ENCODE measurements around the gene PPIL1.
"Not testable (repeated sequence)": the region's sequence is repeated elsewhere in the genome, so short reads cannot be mapped to it uniquely, and the experiment has no call there.

Gene PPIL1

DNA sequence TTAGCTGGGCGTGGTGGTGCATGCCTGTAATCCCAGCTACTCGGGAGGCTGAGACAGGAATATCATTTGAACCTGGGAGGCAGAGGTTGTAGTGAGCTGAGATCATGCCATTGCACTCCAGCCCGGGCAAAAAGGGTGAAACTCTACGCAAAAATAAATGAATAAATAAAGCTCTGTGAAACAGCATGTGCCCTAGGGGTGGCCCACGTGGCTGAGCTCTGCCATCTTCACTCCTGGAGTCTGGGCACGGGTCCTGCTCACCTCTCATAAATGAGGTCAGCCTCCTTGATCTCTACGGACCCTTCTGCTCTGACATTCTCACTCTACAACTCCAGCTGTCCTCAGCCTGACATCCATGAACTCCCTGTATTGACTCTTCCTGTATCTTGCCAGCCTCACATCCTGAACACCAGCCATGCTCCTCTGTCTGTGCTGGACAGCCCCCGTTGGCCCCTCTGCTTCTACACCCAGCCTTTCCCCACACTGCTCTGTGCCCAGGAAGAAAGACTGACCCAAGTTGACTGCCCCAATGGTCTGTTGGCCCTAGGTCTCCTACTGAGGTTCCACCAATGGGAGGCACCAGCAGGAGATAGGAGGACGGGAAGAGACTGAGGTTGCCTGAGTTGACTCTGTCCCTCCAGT, 57.3 kb downstream of the PPIL1 start:
- DNase-seq (ENCODE audit: low read depth) = no peak

DNA sequence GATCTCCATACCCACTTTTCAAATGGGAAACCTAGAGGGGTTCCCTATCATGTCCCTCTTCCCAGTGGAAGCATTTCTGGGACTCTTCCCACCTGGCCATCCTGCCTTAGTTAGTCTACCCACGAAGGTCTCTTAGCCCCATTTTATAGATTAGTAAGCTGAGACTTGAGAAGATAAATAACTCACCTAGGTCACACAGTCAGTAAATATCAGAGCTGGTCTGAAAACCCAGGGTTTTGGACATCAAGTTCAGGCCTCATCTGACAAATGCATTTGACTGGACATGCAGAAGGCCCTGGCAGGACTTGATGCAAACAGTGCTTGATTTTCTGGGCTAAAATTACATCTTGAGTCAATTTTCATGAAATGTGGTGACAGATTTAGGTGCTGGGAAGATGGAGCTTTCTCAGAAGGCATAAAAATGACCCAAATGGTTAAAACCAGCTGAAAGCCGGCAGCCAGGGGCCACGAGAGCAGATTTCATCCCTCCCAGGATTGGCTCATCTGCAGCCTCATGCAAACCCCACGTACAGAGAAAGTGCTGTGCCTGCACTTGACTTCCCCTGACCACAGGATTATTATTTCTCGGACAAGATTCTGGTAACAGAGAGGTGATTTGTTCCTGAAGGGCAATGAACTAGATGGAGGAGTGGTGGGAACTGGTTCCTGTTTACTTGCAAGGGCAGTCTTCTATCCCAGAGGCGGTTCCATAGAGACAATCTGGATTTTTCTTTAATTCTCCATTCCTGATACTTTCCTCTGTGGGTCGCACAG, 58.5 kb downstream of the PPIL1 start:
- DNase-seq (ENCODE audit: low read depth) = no peak

DNA sequence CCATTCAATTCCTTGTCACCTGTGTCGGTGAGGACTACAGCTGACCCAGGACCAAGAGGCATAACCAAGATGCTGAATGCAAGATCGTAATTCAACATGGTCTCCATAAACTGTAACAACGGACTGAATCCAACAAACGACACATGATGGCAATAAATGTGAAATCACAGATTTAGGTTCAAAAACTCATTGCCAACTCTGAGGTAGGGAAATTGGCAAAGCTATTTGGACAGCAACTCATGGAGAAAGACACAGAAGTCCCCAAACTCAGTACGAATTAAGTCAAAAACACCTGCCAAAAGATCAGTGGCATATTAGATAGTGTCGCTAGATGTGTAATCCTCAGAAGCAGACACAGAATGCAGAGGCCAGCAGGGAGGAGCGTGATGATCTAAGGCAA, 60.4 kb downstream of the PPIL1 start:
- no peak for DNase-seq (ENCODE audit: low read depth)

DNA sequence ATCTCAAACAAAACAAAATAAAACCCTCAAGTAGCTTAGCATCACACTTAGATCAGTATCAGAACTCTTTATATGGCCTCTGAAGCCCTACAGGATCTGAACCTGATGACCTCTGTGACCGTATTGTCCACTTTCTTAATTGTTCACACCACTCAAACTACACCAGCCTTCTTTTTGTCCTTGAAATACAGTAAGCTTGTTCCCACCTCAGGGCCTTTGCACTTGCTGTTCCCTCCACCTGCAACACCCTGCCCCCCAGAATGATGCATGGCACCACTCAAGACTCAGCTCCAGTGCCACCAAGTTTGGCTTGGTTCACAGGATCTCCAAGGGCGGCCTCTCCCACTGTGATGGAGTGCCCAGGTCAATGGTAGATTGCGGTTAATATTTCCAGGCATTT, 61.1 kb downstream of the PPIL1 start:
- DNase-seq (ENCODE audit: low read depth) = no peak

DNA sequence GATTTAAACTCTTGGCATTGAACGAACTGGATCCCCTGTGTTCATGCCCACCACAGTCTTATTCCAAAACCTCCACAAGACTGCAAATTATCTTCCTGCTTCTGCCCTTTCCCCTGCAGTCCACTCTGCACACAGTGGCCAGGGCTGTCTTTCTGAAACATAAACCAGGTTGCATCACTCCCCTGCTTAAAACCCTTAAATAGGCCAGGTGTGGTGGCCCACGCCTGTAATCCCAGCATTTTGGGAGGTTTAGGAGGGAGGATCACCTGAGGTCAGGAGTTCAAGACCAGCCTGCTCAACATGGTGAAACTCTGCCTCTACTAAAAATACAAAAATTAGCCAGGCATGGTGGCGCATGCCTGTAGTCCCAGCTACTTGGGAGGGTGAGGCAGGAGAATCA, 61.6 kb downstream of the PPIL1 start:
- not testable (repeated sequence) for DNase-seq (ENCODE audit: low read depth)

DNA sequence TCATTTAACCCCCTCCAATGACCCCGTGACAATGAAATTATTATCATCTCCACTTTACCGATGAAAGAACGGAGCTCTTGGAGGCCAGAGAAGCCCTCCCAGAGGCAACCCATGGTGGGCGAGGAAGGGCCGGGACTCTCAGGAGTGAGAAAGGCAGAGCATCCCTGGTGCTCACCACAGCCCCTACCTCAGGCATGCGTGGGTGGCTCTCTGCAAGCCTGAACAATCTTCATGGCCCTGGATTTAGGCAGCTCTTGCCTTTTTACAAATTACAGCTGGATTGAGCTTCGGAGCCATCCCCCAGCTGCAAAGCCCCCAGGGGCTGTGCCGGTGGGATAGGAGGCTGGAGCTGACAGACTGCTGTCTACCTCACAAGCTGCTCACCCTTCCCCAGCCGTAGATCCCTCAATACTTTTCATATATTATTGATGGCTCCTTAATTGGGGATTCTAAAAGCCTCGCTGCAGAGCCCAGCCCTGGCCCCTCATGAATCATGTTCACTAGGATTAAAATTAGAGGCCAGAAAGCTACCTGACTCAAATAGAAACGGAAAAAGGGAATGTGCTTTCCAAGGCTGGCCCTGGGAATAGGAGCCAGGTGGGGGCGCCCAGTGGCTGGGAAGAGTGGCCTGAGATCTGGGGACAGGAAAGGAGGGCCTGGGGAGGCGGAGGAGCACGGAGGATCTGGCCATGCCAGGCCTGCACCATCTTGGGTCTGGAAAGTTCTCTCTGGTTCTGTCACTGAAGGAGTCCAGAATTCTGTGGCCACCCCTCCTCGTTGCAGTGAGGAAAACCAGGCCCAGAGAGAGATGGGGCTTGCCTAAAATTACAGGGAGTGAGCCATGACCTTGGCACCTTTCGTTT, 64.4 kb downstream of the PPIL1 start:
- no peak for DNase-seq (ENCODE audit: low read depth)

DNA sequence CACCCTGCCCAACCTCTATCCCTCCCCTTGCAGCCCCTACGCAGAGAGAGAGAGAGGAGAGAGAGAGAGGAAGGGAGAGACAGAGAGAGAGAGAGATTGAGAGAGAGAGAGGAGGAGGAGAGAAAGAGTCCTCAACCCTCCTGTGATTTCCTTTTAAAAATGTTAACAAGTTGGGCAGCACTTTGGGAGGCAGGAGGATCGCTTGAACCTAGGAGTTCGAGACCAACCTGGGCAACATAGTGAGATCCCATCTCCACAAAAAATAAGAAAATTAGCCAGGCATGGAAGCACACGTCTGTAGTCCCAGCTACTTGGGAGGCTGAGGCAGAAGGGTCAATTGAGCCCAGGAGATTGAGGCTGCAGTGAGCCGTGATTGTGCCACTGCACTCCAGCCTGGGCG, 65.4 kb downstream of the PPIL1 start:
- no peak for DNase-seq (ENCODE audit: low read depth)

DNA sequence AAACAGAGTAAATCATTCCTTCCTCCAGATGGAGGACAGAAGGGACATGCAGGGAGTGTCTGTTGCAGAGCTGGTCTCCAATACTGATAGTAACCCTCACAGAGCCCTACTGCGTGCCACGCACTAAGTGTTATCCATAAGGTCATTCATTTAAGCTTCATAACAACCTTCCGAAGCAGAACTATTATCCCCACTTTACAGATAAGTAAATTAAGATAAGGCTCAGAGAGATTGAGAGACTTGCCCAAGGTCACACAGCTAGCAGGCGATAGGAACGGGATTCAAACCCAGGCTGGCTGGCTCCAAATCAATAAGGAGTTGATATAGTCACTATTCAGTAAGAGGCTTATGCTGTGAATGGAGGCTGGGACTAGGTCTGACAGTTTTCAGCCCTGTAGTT, 66.0 kb downstream of the PPIL1 start:
- no peak for DNase-seq (ENCODE audit: low read depth)

DNA sequence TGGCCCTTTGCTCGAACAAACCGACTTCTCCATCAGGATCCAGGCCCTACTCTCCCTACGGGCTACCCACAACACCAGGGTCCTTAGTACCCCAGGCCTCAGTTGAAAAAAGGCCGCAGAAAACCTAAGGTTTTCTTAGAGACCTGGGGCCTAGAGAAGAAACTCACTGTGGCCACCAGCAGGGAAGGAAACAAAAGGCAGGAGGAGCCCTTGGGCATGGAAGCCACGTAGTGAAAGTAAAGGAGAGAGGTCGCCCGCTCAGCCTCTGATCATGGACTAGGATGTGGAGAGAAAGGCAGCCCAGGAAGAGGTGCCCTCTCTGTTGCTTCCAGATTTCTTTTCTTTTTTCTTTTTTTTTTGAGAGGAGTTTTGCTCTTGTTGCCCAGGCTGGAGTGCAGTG, 66.9 kb downstream of the PPIL1 start:
- no peak for DNase-seq (ENCODE audit: low read depth)

DNA sequence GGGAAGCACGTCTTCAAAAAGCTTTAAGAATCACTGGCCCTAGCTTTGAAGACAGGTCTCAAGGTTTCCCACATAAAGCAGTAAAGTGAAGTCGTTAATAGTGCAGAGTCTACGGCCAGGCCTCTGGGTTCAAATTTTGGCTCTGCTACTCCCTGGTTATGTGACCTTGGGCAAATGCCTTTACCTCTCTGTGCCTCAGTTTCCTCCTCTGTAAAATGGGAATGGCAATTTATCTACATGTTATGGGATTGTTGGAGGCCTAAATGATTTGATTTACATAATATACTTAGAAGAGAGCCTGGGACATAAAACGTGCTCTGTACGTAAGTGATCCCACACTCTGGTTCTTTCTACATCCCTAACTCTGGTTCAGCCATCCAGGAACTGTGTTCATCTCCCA, 67.5 kb downstream of the PPIL1 start:
- no peak for DNase-seq (ENCODE audit: low read depth)

DNA sequence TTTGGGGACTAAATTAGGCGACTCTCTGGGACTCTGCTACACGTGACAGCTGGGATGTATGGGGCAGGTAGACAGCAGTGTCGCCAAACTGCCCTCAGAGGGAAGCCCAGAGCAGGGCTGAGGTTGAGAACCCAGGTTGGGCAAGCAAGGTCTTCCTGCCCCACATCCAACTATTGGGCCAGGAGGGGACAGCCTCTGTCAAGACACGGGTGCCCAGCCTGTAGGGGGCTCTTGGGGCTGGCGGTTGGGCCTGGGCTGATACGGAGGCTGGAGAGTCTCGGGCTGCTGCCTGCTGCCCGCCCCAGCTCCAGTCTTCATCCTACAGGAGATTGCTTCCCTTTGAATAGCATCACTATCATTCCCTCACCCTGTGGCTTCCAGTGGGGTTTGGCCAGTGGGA, 68.7 kb downstream of the PPIL1 start:
- no peak for DNase-seq (ENCODE audit: low read depth)

DNA sequence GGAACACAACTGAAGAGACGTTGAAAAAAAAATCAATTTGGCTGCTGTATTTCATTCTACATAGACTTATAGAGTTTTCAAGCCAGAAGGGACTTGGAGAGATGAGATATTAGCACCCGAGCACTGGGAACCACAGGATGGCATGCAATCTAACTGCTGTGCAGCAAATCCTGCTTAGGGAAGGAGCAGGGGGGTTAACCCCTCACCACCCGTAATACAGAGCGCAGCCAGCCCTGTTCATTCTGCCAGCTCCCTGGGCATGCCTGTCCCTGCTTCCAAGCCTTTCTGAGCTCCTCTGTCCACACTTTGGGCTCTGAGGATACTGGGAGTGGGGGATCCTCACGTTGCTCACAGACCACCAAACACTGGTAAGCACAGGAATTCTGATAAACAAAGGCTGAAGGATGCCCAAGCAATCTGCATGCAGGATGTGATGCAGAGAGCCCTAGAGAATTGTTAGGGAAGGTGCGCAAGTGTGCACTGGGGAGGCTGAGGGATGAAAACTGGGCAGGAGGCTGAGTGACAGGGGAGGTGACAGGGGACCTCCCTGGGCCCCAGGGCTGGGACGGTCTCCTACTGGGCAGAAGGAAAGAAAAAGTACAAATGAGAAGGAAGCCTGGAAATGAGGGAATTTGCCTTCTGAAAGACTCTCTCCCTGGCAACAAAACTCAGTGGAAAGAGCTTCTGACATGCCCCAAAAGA, 69.4 kb downstream of the PPIL1 start:
- DNase-seq (ENCODE audit: low read depth) = no peak
